Measurements from ENCODE around the gene RHO. TPM values are rescaled to one million over a fixed set of nuclear protein-coding genes. Genes with fewer than 3 reads are reported as not detected.
"Not testable (repeated sequence)": the region's sequence is repeated elsewhere in the genome, so short reads cannot be mapped to it uniquely, and the experiment has no call there.

RHO gene
- total RNA-seq = not detected in 2 replicates

GRCh38 chr3:129528589-129529100 lies at the start of gene RHO:
RHO (plus strand) TSS chr3:129528639; CDS start chr3:129528734, 95 bp downstream.
- Histone ChIP-seq H3K4me2 (ENCODE audit: insufficient read depth, low read length) (no peak within 1 kb of the TSS), H3K36me3 (ENCODE audit: insufficient read depth, low read length) (no peaks in the 10 kb centered on the region), H3K27ac (ENCODE audit: low read depth, low read length) (no peak within 1 kb of the TSS), H3K79me2 (ENCODE audit: insufficient read depth, low read length) (no peaks in the 10 kb centered on the region), H3K4me3 (ENCODE audit: insufficient read depth, low read length) (no peak within 1 kb of the TSS), H2AFZ (ENCODE audit: low read length) (no peak within 1 kb of the TSS), H4K20me1 (ENCODE audit: insufficient read depth, low read length) (no peaks in the 10 kb centered on the region), H3K4me1 (ENCODE audit: insufficient read depth, low read length) (peaks cover 15% of the 10 kb centered on the region), H3K27me3 (ENCODE audit: insufficient read depth, low read length) (no peaks in the 10 kb centered on the region), H3K9me3 (ENCODE audit: low read depth, low read length) (no peaks in the 10 kb centered on the region)
- peak; percentile 53 for DNase-seq (ENCODE audit: insufficient read length, low spot score, missing footprints)
- no peak for TF ChIP-seq CTCF (IDR thresholded peaks at IDR 0.05; ENCODE audit: extremely low read depth, low read depth, low read length)

GRCh38 chr3:129481225-129481765 lies 47.1 kb upstream of the RHO start:
- not testable (repeated sequence) for H3K79me2 ChIP-seq (ENCODE audit: insufficient read depth, low read length); H3K4me3 ChIP-seq (ENCODE audit: insufficient read depth, low read length); H2AFZ ChIP-seq (ENCODE audit: low read length); H4K20me1 ChIP-seq (ENCODE audit: insufficient read depth, low read length); H3K27me3 ChIP-seq (ENCODE audit: insufficient read depth, low read length); H3K9me3 ChIP-seq (ENCODE audit: low read depth, low read length); DNase-seq (ENCODE audit: insufficient read length, low spot score, missing footprints)
- peaks cover 36% of the 10 kb centered on the region for H3K4me1 ChIP-seq (ENCODE audit: insufficient read depth, low read length)
- H3K36me3 ChIP-seq (ENCODE audit: insufficient read depth, low read length) = peaks cover 48% of the 10 kb centered on the region
- peak overlapping the region; percentile 84 for H3K27ac ChIP-seq (ENCODE audit: low read depth, low read length)
- peak overlapping the region; percentile 55 for H3K4me2 ChIP-seq (ENCODE audit: insufficient read depth, low read length)

- TF ChIP-seq CTCF (IDR thresholded peaks at IDR 0.05; ENCODE audit: extremely low read depth, low read depth, low read length) = no peak
These were observed 46.6 kb upstream of the RHO start for GRCh38 chr3:129481766-129482332.

GRCh38 chr3:129482721-129483120 lies 45.7 kb upstream of the RHO start:
- Histone ChIP-seq H3K4me1 (ENCODE audit: insufficient read depth, low read length) (peaks cover 50% of the 10 kb centered on the region), H3K4me2 (ENCODE audit: insufficient read depth, low read length) (no peak overlapping the region), H3K9me3 (ENCODE audit: low read depth, low read length) (no peaks in the 10 kb centered on the region), H3K27me3 (ENCODE audit: insufficient read depth, low read length) (no peaks in the 10 kb centered on the region), H4K20me1 (ENCODE audit: insufficient read depth, low read length) (no peaks in the 10 kb centered on the region), H3K79me2 (ENCODE audit: insufficient read depth, low read length) (no peaks in the 10 kb centered on the region), H3K36me3 (ENCODE audit: insufficient read depth, low read length) (peaks cover 34% of the 10 kb centered on the region), H3K4me3 (ENCODE audit: insufficient read depth, low read length) (no peak overlapping the region), H2AFZ (ENCODE audit: low read length) (no peak overlapping the region), H3K27ac (ENCODE audit: low read depth, low read length) (peak overlapping the region; percentile 84)
- DNase-seq (ENCODE audit: insufficient read length, low spot score, missing footprints) = no peak
- no peak for TF ChIP-seq CTCF (IDR thresholded peaks at IDR 0.05; ENCODE audit: extremely low read depth, low read depth, low read length)

More at GRCh38 chr3:129481766-129482332, 46.6 kb upstream of the RHO start:
- H3K4me1 ChIP-seq (ENCODE audit: insufficient read depth, low read length) = peaks cover 42% of the 10 kb centered on the region
- no peak overlapping the region for H3K4me3 ChIP-seq (ENCODE audit: insufficient read depth, low read length)
- H2AFZ ChIP-seq (ENCODE audit: low read length) = peak overlapping the region; percentile 43
- peaks cover 42% of the 10 kb centered on the region for H3K36me3 ChIP-seq (ENCODE audit: insufficient read depth, low read length)
- peak overlapping the region; percentile 55 for H3K4me2 ChIP-seq (ENCODE audit: insufficient read depth, low read length)
- DNase-seq (ENCODE audit: insufficient read length, low spot score, missing footprints) = peak; percentile 74
- H3K27ac ChIP-seq (ENCODE audit: low read depth, low read length) = peak overlapping the region; percentile 84
- no peaks in the 10 kb centered on the region for H3K27me3 ChIP-seq (ENCODE audit: insufficient read depth, low read length)
- H3K9me3 ChIP-seq (ENCODE audit: low read depth, low read length) = no peaks in the 10 kb centered on the region
- H3K79me2 ChIP-seq (ENCODE audit: insufficient read depth, low read length) = no peaks in the 10 kb centered on the region
- no peaks in the 10 kb centered on the region for H4K20me1 ChIP-seq (ENCODE audit: insufficient read depth, low read length)
